Measurements from ENCODE around the gene CNOT8. TPM values are rescaled to one million over a fixed set of nuclear protein-coding genes. Genes with fewer than 3 reads are reported as not detected.

CNOT8 gene
- total RNA-seq, 4 donors from 2014 or later, result 70.3 to 123 (median 88.6) TPM

DNA sequence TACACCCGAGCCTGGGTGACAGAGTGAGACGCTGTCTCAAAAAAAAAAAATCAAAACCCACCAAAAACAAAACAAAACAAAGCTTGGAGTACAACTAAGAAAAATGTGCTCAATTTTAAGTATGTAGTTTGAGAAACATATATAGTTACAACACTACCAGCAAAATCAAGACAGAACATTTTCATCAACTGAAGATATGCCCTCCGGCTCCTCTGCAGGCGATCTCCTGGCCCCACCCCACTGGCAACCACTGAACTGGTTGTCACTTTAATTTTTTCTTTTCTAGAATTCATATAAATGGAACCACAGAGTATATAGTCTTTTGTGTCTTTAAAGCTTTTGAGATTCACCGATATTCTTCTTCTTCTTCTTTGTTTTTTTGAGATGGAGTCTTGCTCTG lies 35.0 kb downstream of the CNOT8 start:
- H3K27ac ChIP-seq, result no peak overlapping the region
- no peaks in the 10 kb centered on the region for H3K27me3 ChIP-seq
- TF ChIP-seq, protein P1, sequence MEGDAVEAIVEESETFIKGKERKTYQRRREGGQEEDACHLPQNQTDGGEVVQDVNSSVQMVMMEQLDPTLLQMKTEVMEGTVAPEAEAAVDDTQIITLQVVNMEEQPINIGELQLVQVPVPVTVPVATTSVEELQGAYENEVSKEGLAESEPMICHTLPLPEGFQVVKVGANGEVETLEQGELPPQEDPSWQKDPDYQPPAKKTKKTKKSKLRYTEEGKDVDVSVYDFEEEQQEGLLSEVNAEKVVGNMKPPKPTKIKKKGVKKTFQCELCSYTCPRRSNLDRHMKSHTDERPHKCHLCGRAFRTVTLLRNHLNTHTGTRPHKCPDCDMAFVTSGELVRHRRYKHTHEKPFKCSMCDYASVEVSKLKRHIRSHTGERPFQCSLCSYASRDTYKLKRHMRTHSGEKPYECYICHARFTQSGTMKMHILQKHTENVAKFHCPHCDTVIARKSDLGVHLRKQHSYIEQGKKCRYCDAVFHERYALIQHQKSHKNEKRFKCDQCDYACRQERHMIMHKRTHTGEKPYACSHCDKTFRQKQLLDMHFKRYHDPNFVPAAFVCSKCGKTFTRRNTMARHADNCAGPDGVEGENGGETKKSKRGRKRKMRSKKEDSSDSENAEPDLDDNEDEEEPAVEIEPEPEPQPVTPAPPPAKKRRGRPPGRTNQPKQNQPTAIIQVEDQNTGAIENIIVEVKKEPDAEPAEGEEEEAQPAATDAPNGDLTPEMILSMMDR (IDR thresholded peaks at IDR 0.05), result no peak
- TF ChIP-seq POLR2A (IDR thresholded peaks at IDR 0.05), result no peak
- H3K4me1 ChIP-seq, result no peaks in the 10 kb centered on the region
- H3K9me3 ChIP-seq, result no peaks in the 10 kb centered on the region
- intact Hi-C loops (cut with DNase I), result no loop called here
- peaks cover 48 to 69% of the 10 kb centered on the region in 2 donors for H3K36me3 ChIP-seq
- no peak overlapping the region for H3K4me3 ChIP-seq (replicated peaks in 1 of 3)
- WGBS, 2 donors, result 85 to 86% methylated on average over 5 of the region's 5 CpGs
- DNase-seq, result no peak

DNA sequence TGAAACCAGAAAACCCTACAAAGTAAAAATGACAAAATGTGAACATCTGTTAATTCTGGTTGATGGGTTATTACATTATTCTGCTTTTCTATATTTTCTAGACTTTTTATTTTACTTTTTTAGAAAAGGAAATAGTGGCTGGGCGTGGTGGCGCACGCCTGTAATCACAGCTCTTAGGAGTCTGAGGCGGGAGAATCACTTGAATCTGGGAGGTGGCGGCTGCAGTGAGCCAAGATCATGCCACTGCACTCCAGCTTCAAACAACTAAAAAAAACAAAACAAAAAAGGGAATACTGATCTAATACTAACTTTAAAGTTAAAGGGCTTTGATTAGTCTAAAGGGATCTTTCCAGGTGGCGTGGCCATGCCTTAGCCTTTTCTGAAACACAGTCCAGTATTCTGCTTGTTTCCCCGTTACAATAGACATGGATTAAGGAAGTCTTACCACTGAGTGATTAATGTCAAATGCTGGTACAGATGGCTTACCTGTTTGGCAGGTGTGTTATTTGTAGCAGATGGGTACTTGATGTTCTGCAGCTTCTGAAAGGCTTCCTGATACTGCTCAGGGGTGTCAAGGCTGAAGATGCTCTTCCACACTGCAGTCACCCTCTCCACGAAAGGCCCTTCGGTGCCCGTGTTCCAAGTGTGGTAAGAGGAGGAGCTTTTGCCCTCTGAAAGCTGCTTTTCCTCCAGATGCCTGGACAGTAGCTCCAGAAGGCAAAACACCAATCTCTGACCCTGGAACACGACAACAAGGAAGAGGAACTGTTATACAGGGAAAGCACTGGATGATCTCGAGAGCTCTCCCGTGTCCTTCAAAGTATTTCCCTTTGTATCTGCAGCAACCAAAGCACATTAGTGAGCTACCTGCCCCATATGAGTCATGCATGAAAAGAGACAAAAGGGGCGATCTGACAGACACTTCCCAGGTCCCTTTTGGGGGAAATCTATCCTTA lies 37.5 kb downstream of the CNOT8 start:
- intact Hi-C loops (cut with DNase I), result no loop called here
- no peak for DNase-seq
- Histone ChIP-seq H3K27me3 (no peaks in the 10 kb centered on the region), H3K4me3 (replicated peaks in 1 of 3) (no peak overlapping the region), H3K36me3 (peaks cover 41 to 59% of the 10 kb centered on the region in 2 donors), H3K4me1 (no peaks in the 10 kb centered on the region), H3K27ac (no peak overlapping the region), H3K9me3 (no peaks in the 10 kb centered on the region)
- 82 to 90% methylated on average over 14 of the region's 14 CpGs for WGBS, 2 donors
- TF ChIP-seq, protein P1 (IDR thresholded peaks at IDR 0.05), result no peak
- no peak for TF ChIP-seq POLR2A (IDR thresholded peaks at IDR 0.05)

DNA sequence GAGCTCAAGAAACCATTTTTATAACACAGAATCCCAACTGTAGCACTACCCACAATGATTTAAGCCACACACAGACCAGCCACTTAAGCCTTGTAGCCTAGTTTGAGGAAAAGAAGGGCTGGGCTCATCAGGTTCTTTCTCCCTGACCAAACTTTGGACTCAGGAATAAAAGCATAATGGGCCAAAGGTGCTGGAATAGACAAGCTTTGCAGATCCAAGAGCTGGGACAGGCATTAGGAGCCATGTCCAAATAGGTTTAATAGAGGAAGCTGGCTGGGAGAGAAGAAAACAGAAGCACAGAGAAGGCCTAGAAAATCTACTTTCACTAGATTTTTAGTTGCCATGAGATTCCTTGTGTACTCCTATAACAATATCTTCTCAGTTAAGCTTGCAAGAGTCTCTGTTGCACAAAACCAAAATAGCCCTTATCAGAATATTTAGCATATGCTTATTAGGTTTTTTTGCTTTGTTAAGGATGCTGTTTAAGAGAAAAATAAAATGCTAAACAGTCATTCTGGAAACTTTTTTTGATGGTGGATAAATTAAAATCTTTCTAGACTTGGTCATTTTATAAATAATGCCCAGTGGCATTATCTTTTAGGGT lies 38.2 kb downstream of the CNOT8 start:
- Histone ChIP-seq H3K9me3 (no peaks in the 10 kb centered on the region), H3K27me3 (no peaks in the 10 kb centered on the region), H3K27ac (no peak overlapping the region), H3K36me3 (peaks cover 40 to 56% of the 10 kb centered on the region in 2 donors), H3K4me1 (no peaks in the 10 kb centered on the region), H3K4me3 (replicated peaks in 1 of 3) (no peak overlapping the region)
- intact Hi-C loops (cut with DNase I), result no loop called here
- no peak for TF ChIP-seq POLR2A (IDR thresholded peaks at IDR 0.05)
- TF ChIP-seq, protein P1 (IDR thresholded peaks at IDR 0.05), result no peak
- DNase-seq, result no peak

- intact Hi-C loops (cut with DNase I), result no loop called here
- no peaks in the 10 kb centered on the region for H3K9me3 ChIP-seq
- 91 to 94% methylated on average over 4 of the region's 4 CpGs for WGBS, 2 donors
- DNase-seq, result no peak
- H3K4me1 ChIP-seq, result no peaks in the 10 kb centered on the region
- no peak overlapping the region for H3K4me3 ChIP-seq (replicated peaks in 1 of 3)
- H3K36me3 ChIP-seq, result peaks cover 45 to 57% of the 10 kb centered on the region in 2 donors
- no peaks in the 10 kb centered on the region for H3K27me3 ChIP-seq
- H3K27ac ChIP-seq, result no peak overlapping the region
- TF ChIP-seq, protein P1 (IDR thresholded peaks at IDR 0.05), result no peak
- TF ChIP-seq POLR2A (IDR thresholded peaks at IDR 0.05), result no peak
Measured at GRCh38 chr5:154898210-154898609, 39.8 kb downstream of the CNOT8 start.
